Measurements from ENCODE around the gene AFF3.

AFF3 gene

GRCh38 chr2:99707592-99707991, 434.8 kb downstream of the AFF3 start:
- in situ Hi-C loops (cut with HindIII; ENCODE audit: low pct_ligation_motif_present, low pct_unique_long_range_greater_than_20kb, low sequenced_read_pairs), result no loop called here
- DNase-seq, result no peak

GRCh38 chr2:99706735-99707134, 435.7 kb downstream of the AFF3 start:
- in situ Hi-C loops (cut with HindIII; ENCODE audit: low pct_ligation_motif_present, low pct_unique_long_range_greater_than_20kb, low sequenced_read_pairs), result no loop called here
- DNase-seq, result no peak

DNA sequence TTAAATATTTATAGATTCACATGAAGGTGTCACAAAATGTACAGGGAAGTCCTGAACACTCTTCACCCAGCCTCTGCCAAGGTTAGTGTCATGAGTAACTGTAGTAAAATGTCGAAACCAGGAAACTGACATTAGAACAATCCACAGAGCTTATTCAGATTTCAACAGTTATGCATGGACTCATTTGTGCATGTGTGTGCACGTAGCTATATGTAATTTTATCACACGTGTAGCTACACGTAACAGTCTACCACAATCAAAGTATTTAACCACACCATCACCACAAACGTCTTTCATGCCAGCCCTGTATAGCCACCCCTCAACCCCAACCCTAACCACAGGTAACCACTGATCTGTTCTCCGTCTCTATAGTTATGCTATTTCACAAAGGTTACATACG, 440.9 kb downstream of the AFF3 start:
- in situ Hi-C loops (cut with HindIII; ENCODE audit: low pct_ligation_motif_present, low pct_unique_long_range_greater_than_20kb, low sequenced_read_pairs), result no loop called here
- no peak for DNase-seq

GRCh38 chr2:99700482-99701398, 441.6 kb downstream of the AFF3 start:
- DNase-seq, result no peak
- in situ Hi-C loops (cut with HindIII; ENCODE audit: low pct_ligation_motif_present, low pct_unique_long_range_greater_than_20kb, low sequenced_read_pairs), result no loop called here

- in situ Hi-C loops (cut with HindIII; ENCODE audit: low pct_ligation_motif_present, low pct_unique_long_range_greater_than_20kb, low sequenced_read_pairs), result no loop called here
- DNase-seq, result peak; percentile 44
Observed at GRCh38 chr2:99698896-99699295, 443.5 kb downstream of the AFF3 start.

GRCh38 chr2:99697811-99698568, 444.4 kb downstream of the AFF3 start:
- in situ Hi-C loops (cut with HindIII; ENCODE audit: low pct_ligation_motif_present, low pct_unique_long_range_greater_than_20kb, low sequenced_read_pairs), result no loop called here

DNA sequence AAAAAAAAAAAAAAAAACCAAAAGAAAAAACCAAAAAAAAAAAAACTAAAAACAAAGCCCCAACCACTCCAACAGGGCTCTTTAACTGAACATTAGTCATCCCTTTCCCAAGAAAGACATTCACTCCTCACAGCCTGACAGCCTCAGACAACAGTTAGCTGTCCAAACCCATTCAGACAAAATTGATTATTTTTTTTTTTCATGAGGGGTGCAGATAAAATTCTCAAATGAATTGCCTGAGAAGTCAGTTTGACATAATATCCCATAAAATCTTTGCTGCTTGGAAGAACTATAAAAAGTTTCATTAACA, 446.5 kb downstream of the AFF3 start:
- in situ Hi-C loops (cut with HindIII; ENCODE audit: low pct_ligation_motif_present, low pct_unique_long_range_greater_than_20kb, low sequenced_read_pairs), result no loop called here
- DNase-seq, result no peak

More at GRCh38 chr2:99697811-99698568, 444.4 kb downstream of the AFF3 start:
- peak; percentile 53 for DNase-seq

DNA sequence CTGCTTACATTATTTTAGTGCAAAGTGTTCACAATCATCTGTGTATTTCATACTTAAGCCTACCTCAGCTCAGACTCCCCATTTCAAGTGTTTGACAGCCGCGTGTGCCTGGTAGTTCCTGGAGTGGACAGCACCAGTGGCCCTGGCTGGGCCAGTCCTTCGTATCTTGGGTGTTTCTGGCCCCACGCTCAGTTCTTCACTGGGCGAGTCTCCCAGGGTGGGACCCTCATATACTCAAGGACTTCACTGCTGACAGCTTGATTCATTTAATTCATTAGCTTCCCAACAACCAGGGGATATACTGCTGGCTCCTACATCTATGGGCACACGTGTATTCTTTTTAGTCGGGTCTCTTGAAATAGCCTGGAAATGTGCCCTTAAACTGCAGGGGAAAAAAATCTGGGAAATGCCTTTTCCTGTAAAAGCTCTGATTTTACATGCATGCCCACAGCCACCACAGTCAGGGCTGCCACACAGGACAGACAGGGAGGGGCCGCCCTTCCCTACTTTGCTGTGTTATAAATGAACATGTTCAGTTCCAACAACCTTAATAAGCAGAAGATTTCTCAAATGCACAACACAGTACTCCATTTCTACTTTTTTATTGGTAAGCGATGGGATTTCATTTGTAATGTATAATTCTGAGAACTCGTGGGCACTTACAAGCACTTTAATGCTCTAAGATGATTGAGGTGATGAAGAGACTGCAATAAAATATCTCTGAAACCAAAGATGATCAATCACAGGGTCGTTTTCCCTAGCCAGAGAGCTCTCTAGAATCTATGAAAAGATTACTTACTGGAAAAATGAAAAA, 447.1 kb downstream of the AFF3 start:
- in situ Hi-C loops (cut with HindIII; ENCODE audit: low pct_ligation_motif_present, low pct_unique_long_range_greater_than_20kb, low sequenced_read_pairs), result no loop called here
- DNase-seq, result no peak

GRCh38 chr2:99694331-99694730, 448.1 kb downstream of the AFF3 start:
- in situ Hi-C loops (cut with HindIII; ENCODE audit: low pct_ligation_motif_present, low pct_unique_long_range_greater_than_20kb, low sequenced_read_pairs), result no loop called here
- no peak for DNase-seq

DNA sequence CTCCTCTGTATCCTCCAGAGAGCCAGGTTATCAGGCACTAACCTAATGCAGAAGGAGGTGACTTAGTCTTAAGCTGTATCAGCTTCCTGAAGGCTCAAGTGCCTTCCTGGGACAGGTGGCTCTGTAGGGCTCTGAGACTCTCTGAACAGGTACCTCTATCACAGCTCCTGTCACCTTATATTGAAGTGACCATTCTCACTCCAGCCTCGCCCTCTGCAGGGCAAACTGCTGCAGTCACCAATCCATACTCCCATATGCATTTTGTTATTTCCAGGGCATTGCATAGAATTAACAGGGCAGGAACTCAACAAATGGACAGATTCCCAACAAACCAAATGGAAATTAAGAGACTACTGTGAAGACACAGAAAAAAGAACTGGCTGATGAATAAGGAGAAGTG, 449.6 kb downstream of the AFF3 start:
- in situ Hi-C loops (cut with HindIII; ENCODE audit: low pct_ligation_motif_present, low pct_unique_long_range_greater_than_20kb, low sequenced_read_pairs), result no loop called here
- no peak for DNase-seq

GRCh38 chr2:99691926-99692325, 450.5 kb downstream of the AFF3 start:
- no peak for DNase-seq
- in situ Hi-C loops (cut with HindIII; ENCODE audit: low pct_ligation_motif_present, low pct_unique_long_range_greater_than_20kb, low sequenced_read_pairs), result no loop called here

- no peak for DNase-seq
- in situ Hi-C loops (cut with HindIII; ENCODE audit: low pct_ligation_motif_present, low pct_unique_long_range_greater_than_20kb, low sequenced_read_pairs), result no loop called here
Observed at GRCh38 chr2:99689145-99689742, 453.1 kb downstream of the AFF3 start.

DNA sequence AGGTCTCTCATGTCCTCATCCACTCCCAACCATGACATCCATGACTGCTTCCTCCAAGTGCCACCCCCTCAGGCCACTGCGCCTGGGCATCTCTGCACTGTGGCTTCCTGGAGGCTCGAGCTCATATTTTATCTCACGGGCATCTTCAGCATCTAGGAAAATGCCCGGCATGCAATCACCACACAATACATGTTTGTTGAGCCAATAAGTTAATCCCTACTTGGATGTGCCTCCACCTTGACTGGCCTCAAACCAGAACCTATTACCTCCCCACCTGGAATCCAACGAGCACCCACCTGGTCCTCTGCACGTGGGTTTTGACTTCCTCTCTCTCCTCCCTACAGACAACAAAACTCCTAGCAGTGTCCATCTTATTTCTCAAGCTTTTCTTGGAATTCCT, 453.7 kb downstream of the AFF3 start:
- DNase-seq, result no peak
- in situ Hi-C loops (cut with HindIII; ENCODE audit: low pct_ligation_motif_present, low pct_unique_long_range_greater_than_20kb, low sequenced_read_pairs), result no loop called here

- in situ Hi-C loops (cut with HindIII; ENCODE audit: low pct_ligation_motif_present, low pct_unique_long_range_greater_than_20kb, low sequenced_read_pairs), result no loop called here
- DNase-seq, result no peak
Observed at GRCh38 chr2:99682275-99683060, 459.9 kb downstream of the AFF3 start.

- in situ Hi-C loops (cut with HindIII; ENCODE audit: low pct_ligation_motif_present, low pct_unique_long_range_greater_than_20kb, low sequenced_read_pairs), result no loop called here
- peak; percentile 34 for DNase-seq
Observed at GRCh38 chr2:99680946-99681345, 461.4 kb downstream of the AFF3 start.

DNA sequence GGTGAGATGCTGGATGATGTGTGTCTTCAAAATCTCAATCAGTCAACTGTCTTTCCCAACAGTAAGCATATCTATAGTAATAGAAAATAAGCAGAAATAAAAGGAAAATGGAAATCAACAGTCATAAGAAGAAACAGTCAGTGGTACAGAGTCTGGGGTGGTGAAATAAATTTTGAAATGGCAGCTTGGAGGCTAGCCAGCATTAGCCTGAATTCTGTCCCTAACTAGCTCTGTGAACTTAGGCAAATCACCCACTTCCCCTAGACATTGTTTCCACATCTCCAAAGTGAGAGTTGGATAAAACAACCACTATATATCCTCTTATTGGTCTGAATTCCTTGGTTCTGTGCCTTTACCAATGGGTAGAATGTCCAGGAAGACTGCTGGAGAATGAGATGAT, 462.9 kb downstream of the AFF3 start:
- DNase-seq, result no peak
- in situ Hi-C loops (cut with HindIII; ENCODE audit: low pct_ligation_motif_present, low pct_unique_long_range_greater_than_20kb, low sequenced_read_pairs), result no loop called here

DNA sequence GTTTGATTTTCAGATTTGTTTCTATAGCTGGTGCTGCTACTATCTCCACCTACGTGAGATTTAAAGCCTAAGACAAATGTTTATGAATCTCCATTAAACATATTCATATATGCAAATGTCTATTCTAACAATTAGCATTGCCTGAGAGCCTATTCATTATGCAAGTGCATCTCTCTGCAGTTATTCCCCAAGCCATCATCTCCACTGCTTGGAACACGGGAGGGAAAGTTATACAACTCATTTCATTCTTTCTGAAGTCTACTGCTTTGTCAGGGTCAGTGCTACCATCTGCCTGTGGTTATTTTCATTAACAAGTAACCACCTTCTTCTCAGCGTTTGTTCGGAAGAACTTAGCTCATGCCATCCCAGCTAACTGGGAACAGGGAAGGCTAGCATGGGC, 463.8 kb downstream of the AFF3 start:
- in situ Hi-C loops (cut with HindIII; ENCODE audit: low pct_ligation_motif_present, low pct_unique_long_range_greater_than_20kb, low sequenced_read_pairs), result no loop called here
- no peak for DNase-seq

DNA sequence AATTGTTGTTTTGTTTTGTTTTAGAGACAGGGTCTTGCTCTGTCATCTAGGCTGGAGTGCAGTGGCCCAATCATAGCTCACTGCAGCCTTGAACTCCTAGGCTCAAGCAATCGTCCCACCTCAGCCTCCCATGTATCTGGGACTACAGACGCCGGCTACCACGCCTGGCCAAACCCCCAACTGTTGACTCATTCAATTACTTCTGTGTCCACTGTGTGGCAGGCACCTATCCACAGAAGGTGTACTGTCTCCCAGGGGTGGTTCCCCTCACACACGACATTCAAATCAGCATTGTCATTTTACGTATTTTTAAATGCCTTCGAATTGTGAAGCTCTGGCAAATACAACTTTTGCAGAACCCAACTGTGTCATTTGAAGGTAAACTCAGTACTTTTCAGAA, 464.6 kb downstream of the AFF3 start:
- no peak for DNase-seq
- in situ Hi-C loops (cut with HindIII; ENCODE audit: low pct_ligation_motif_present, low pct_unique_long_range_greater_than_20kb, low sequenced_read_pairs), result no loop called here

Data from ACHN (cell line).